K562 (cell line): ENCODE measurements around the gene CASP9. TPM values are rescaled to one million over a fixed set of nuclear protein-coding genes. Genes with fewer than 3 reads are reported as not detected.

Experiments used
- CBFA2T3 ChIP-seq: fragments of 450-650 bp; IDR thresholded peaks from 2 replicates; pipeline ENCODE4 v1.6.1; 2017
- CBX1 ChIP-seq: sonication (generic); IDR thresholded peaks from 2 replicates; pipeline ENCODE4 v1.6.1; 2016; ENCODE audit warnings: antibody characterized with exemption, low read depth, mild to moderate bottlenecking
- CSDE1 ChIP-seq, 2 experiments: fragments of 450-650 bp; IDR thresholded peaks; 2 replicates each; pipeline ENCODE4 v1.6.1; 2016; ENCODE audit warnings: mild to moderate bottlenecking in 1 of 2
- ELF2 ChIP-seq: fragments of 250-450 bp; sonication (Bioruptor Pico); IDR thresholded peaks from 2 replicates; pipeline ENCODE4 v1.5.0; 2021; ENCODE audit warnings: mild to moderate bottlenecking
- EZH2 ChIP-seq: IDR thresholded peaks from 2 replicates; pipeline ENCODE4 v1.6.1; 2012; ENCODE audit warnings: low read depth, mild to moderate bottlenecking, inconsistent platforms, low read length, borderline replicate concordance
- FOXA1 ChIP-seq: fragments of 450-650 bp; IDR thresholded peaks from 2 replicates; pipeline ENCODE4 v1.6.1; 2016; ENCODE audit warnings: mild to moderate bottlenecking, borderline replicate concordance
- NFRKB ChIP-seq: fragments of 450-650 bp; IDR thresholded peaks from 2 replicates; pipeline ENCODE4 v1.6.1; 2016; ENCODE audit warnings: low read depth
- PHTF2 ChIP-seq: fragments of 250-450 bp; sonication (Bioruptor Pico); IDR thresholded peaks from 2 replicates; pipeline ENCODE4 v1.5.0; 2021; ENCODE audit warnings: mild to moderate bottlenecking
- POLR3A ChIP-seq: IDR thresholded peaks from 2 replicates; pipeline ENCODE4 v1.6.1; 2011; ENCODE audit warnings: borderline replicate concordance, mild to moderate bottlenecking, moderate library complexity; ENCODE audit not compliant: insufficient read length, insufficient read depth; ENCODE audit errors: extremely low read depth
- RAD21 ChIP-seq, 2 experiments: fragments of 250-450 bp in 1 of 2; fragments of 450-650 bp in 1 of 2; sonication (Bioruptor Pico) in 1 of 2; formaldehyde crosslinking in 1 of 2; IDR thresholded peaks in 1 of 2; conservative IDR thresholded peaks in 1 of 2; 2 replicates each; pipeline versions ENCODE4 v1.4.0 to v1.8.0; 2020 to 2022; ENCODE audit warnings: mild to moderate bottlenecking in 2 of 2, moderate library complexity in 1 of 2
- RB1 ChIP-seq: fragments of 450-650 bp; IDR thresholded peaks from 2 replicates; pipeline ENCODE4 v1.6.1; 2017; ENCODE audit warnings: low read depth, mild to moderate bottlenecking
- SNRNP70 ChIP-seq: fragments of 200-400 bp; formaldehyde crosslinking; optimal IDR thresholded peaks from 2 replicates; pipeline ENCODE3; 2017; ENCODE audit warnings: low read depth, low read length
- TAF9B ChIP-seq: fragments of 450-650 bp; IDR thresholded peaks from 2 replicates; pipeline ENCODE4 v1.6.1; 2018; ENCODE audit warnings: mild to moderate bottlenecking; ENCODE audit not compliant: partially characterized antibody
- ZBTB8A ChIP-seq: fragments of 450-650 bp; IDR thresholded peaks from 2 replicates; pipeline ENCODE4 v1.6.1; 2018; ENCODE audit warnings: mild to moderate bottlenecking, moderate library complexity; ENCODE audit not compliant: partially characterized antibody
- ZNF253 ChIP-seq: fragments of 250-450 bp; sonication (Bioruptor Pico); conservative IDR thresholded peaks from 2 replicates; pipeline ENCODE4 v1.6.1; 2021; ENCODE audit warnings: mild to moderate bottlenecking
- polyA plus RNA-seq, 8 experiments: library from polyadenylated mRNA; depleted of rRNA in 4 of 8; stranded (reverse) in 5 of 8; unstranded in 3 of 8; fragments of >200 nt; fragmentation: Nextera tagmentation in 2 of 8; fragmentation: Illumina TruSeq in 1 of 8; extraction: Ambion mirVana in 2 of 8; extraction: Trizol in 1 of 8; gene quantifications; 2 replicates each; pipeline versions ENCODE4 v1.2.1 to v1.2.3, GENCODE V29; 2011 to 2014; ENCODE audit warnings: inconsistent platforms in 1 of 8, missing spikeins in 1 of 8
- total RNA-seq, 7 experiments: library from RNA; depleted of rRNA in 6 of 7; stranded (reverse); fragments of >200 nt in 6 of 7; fragmentation: Illumina TruSeq in 2 of 7; extraction: Trizol in 2 of 7; gene quantifications; 2 replicates each; pipeline versions ENCODE4 v1.2.1 to v1.2.3, GENCODE V29; 2011 to 2021; ENCODE audit warnings: low replicate concordance in 1 of 7
- TF ChIP-seq, protein P1 (sequence below): sonication (generic); formaldehyde crosslinking; IDR thresholded peaks from 2 replicates; pipeline ENCODE4 v1.8.0; 2022; ENCODE audit warnings: mild to moderate bottlenecking, missing genetic modification reagents
- TF ChIP-seq, protein P2 (sequence below), 2 experiments: fragments of 450-650 bp; IDR thresholded peaks; 2 replicates each; pipeline ENCODE4 v1.6.1; 2018; ENCODE audit warnings: mild to moderate bottlenecking in 2 of 2, low read depth in 1 of 2; ENCODE audit not compliant: partially characterized antibody in 2 of 2
- TF ChIP-seq, protein P3 (sequence below), 2 experiments: fragments of 450-650 bp in 1 of 2; sonication (generic) in 1 of 2; formaldehyde crosslinking in 1 of 2; IDR thresholded peaks in 1 of 2; conservative IDR thresholded peaks in 1 of 2; 2 replicates each; pipeline versions ENCODE4 v1.6.1 to v1.8.1; 2016 to 2023; ENCODE audit warnings: mild to moderate bottlenecking in 2 of 2, moderate library complexity in 2 of 2, inconsistent platforms in 1 of 2, missing genetic modification reagents in 1 of 2

CASP9 gene
- total and polyA plus RNA-seq, 9 of the 15 experiments (the other 6 are each of a cell fraction or from before 2014, with no cell fraction given): 10.8 to 54.1 (median 30.7) TPM

DNA sequence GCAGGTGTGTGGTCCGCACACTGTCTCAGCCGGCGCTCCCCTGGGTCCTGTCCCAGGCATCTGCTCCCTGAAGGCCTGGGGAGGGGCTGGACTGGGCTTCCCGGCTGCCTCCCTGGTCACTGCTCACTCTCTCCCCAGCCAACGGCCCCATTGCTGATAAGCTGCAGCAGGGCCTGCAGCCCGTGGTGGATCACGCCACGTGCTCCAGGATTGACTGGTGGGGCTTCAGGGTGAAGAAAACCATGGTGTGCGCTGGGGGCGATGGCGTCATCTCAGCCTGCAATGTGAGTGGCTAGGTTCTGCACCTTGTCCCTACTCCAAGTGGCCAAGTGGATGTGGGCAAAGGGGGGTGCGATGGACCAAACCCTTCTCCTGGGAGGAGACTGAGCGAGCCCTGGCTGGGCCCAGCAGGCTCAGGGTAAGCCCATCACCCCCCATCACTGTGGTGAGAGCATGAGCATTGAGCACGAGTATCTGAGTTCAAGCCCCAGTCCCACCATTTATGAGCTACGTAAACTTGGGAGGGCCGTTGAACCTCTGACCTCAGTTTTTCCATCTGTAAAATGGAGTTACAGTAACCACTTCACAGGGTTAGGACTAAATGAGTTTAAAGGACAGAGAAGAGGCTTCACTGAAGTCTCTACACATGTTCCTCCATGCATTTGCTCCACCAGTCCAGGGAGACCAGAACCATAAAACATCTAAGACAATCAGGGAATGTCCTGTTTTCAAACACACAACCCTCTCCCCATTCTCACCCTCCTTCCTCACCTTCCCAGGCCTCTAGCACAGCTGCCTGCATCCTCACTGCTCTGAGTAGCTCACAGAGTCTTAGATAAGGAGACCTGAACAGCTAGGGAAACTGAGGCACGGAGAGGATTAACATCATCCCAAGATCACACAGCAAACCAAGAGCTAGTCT lies 79.3 kb downstream of the CASP9 start (continued):
- no peak for TF ChIP-seq SNRNP70
- TF ChIP-seq, protein P1, sequence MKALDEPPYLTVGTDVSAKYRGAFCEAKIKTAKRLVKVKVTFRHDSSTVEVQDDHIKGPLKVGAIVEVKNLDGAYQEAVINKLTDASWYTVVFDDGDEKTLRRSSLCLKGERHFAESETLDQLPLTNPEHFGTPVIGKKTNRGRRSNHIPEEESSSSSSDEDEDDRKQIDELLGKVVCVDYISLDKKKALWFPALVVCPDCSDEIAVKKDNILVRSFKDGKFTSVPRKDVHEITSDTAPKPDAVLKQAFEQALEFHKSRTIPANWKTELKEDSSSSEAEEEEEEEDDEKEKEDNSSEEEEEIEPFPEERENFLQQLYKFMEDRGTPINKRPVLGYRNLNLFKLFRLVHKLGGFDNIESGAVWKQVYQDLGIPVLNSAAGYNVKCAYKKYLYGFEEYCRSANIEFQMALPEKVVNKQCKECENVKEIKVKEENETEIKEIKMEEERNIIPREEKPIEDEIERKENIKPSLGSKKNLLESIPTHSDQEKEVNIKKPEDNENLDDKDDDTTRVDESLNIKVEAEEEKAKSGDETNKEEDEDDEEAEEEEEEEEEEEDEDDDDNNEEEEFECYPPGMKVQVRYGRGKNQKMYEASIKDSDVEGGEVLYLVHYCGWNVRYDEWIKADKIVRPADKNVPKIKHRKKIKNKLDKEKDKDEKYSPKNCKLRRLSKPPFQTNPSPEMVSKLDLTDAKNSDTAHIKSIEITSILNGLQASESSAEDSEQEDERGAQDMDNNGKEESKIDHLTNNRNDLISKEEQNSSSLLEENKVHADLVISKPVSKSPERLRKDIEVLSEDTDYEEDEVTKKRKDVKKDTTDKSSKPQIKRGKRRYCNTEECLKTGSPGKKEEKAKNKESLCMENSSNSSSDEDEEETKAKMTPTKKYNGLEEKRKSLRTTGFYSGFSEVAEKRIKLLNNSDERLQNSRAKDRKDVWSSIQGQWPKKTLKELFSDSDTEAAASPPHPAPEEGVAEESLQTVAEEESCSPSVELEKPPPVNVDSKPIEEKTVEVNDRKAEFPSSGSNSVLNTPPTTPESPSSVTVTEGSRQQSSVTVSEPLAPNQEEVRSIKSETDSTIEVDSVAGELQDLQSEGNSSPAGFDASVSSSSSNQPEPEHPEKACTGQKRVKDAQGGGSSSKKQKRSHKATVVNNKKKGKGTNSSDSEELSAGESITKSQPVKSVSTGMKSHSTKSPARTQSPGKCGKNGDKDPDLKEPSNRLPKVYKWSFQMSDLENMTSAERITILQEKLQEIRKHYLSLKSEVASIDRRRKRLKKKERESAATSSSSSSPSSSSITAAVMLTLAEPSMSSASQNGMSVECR (CRISPR knock-in tag): no peak; the same call in 1 of the 2 replicates
- TF ChIP-seq, protein P2, sequence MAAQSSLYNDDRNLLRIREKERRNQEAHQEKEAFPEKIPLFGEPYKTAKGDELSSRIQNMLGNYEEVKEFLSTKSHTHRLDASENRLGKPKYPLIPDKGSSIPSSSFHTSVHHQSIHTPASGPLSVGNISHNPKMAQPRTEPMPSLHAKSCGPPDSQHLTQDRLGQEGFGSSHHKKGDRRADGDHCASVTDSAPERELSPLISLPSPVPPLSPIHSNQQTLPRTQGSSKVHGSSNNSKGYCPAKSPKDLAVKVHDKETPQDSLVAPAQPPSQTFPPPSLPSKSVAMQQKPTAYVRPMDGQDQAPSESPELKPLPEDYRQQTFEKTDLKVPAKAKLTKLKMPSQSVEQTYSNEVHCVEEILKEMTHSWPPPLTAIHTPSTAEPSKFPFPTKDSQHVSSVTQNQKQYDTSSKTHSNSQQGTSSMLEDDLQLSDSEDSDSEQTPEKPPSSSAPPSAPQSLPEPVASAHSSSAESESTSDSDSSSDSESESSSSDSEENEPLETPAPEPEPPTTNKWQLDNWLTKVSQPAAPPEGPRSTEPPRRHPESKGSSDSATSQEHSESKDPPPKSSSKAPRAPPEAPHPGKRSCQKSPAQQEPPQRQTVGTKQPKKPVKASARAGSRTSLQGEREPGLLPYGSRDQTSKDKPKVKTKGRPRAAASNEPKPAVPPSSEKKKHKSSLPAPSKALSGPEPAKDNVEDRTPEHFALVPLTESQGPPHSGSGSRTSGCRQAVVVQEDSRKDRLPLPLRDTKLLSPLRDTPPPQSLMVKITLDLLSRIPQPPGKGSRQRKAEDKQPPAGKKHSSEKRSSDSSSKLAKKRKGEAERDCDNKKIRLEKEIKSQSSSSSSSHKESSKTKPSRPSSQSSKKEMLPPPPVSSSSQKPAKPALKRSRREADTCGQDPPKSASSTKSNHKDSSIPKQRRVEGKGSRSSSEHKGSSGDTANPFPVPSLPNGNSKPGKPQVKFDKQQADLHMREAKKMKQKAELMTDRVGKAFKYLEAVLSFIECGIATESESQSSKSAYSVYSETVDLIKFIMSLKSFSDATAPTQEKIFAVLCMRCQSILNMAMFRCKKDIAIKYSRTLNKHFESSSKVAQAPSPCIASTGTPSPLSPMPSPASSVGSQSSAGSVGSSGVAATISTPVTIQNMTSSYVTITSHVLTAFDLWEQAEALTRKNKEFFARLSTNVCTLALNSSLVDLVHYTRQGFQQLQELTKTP (IDR thresholded peaks at IDR 0.05; ENCODE audit: low read depth in 1 of 2, partially characterized antibody in 2 of 2): no peak
- no peak for TF ChIP-seq ELF2 (CRISPR knock-in tag)
- TF ChIP-seq PHTF2 (CRISPR knock-in tag): no peak
- TF ChIP-seq NFRKB: no peak
- TF ChIP-seq CSDE1 (IDR thresholded peaks at IDR 0.05): no peak
- TF ChIP-seq CBX1: peak; percentile 96
- peak; percentile 52 for TF ChIP-seq CBFA2T3
- TF ChIP-seq ZNF253: no peak
- no peak; a peak in 1 of 4 replicates for TF ChIP-seq RAD21 (CRISPR knock-in tag; conservative IDR thresholded peaks at IDR 0.05 in 1 of 2, IDR thresholded peaks at IDR 0.05 in 1 of 2)
- no peak for TF ChIP-seq ZBTB8A
- no peak for TF ChIP-seq RB1
- no peak for TF ChIP-seq POLR3A
- TF ChIP-seq TAF9B: no peak
- no peak for TF ChIP-seq EZH2
- no peak for TF ChIP-seq FOXA1
- TF ChIP-seq, protein P3, sequence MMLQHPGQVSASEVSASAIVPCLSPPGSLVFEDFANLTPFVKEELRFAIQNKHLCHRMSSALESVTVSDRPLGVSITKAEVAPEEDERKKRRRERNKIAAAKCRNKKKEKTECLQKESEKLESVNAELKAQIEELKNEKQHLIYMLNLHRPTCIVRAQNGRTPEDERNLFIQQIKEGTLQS (IDR thresholded peaks at IDR 0.05): peak; percentile 78
- TF ChIP-seq, protein P3 (CRISPR knock-in tag; conservative IDR thresholded peaks at IDR 0.05): no peak
